Right cardiac atrium (tissue), 5 donors: ENCODE results near the gene IZUMO2. TPM values are rescaled to one million over a fixed set of nuclear protein-coding genes. Genes with fewer than 3 reads are reported as not detected.
"Not testable (repeated sequence)": the region's sequence is repeated elsewhere in the genome, so short reads cannot be mapped to it uniquely, and the experiment has no call there.

Source experiments
- ATAC-seq, 2 donors: fragments of 200-7000 bp; cut with Tn5 transposase; one replicate each; pipeline versions ENCODE4 v1.8.0 to v1.9.1; 2020; ENCODE audit warnings: moderate library complexity in 2 of 2, mild to moderate bottlenecking in 1 of 2
- DNase-seq, 3 donors: peaks; one replicate each; pipeline ENCODE4 v3.0.0-alpha.2; 2020
- H3K27ac ChIP-seq: one replicate; pipeline ENCODE4 v1.5.1; 2013; ENCODE audit warnings: mild to moderate bottlenecking, low read length, control low read depth, moderate library complexity
- H3K27me3 ChIP-seq: one replicate; pipeline ENCODE4 v1.6.1; 2013; ENCODE audit not compliant: control insufficient read depth, insufficient read depth
- H3K4me1 ChIP-seq: one replicate; pipeline ENCODE4 v1.6.1; 2013; ENCODE audit warnings: low read length; ENCODE audit not compliant: control insufficient read depth, insufficient read depth
- H3K4me3 ChIP-seq: one replicate; pipeline ENCODE4 v1.5.1; 2013; ENCODE audit warnings: low read length, control low read depth
- H3K9me3 ChIP-seq: one replicate; pipeline ENCODE4 v1.6.1; 2013; ENCODE audit warnings: low read length; ENCODE audit not compliant: control insufficient read depth
- WGBS: extraction: QIAGEN DNeasy Blood & Tissue Kit; methylation state at CpG from one replicate; pipeline ENCODE4 v1.1.7; 2013; 5-methylcytosine and 5-hydroxymethylcytosine counted together
- intact Hi-C, 4 donors: fragments of 100-400 bp; cut with DNase I; formaldehyde crosslinking; loops; one replicate each; pipeline versions ENCODE4 v1.11.0 to v1.14.0; 2022 to 2023
- polyA plus RNA-seq: library from polyadenylated mRNA; stranded (reverse); fragments of 200-250 nt; gene quantifications from one replicate; pipeline ENCODE4 v1.2.3, GENCODE V29; 2013
- total RNA-seq, 4 donors: library from RNA; stranded (reverse); fragmentation: NEBNext Ultra II Directional; extraction: Animal tissue kit (Norgen Biotek cat#: 25700); gene quantifications; one replicate each; pipeline ENCODE4 v1.2.1, GENCODE V29; 2021
- donor health status: healthy with polysubstance abuse.
- donor health status: DM: no; HTN: yes; CAD: no.
- donor health status: DM: no; HTN: no; CAD: no.
- donor health status: DM: no; HTN: yes; CAD: no; lungs with severe emphysema.
- donor health status: DM: yes; HTN: yes; CAD: no.

IZUMO2 gene
- total and polyA plus RNA-seq, 5 donors: not detected

DNA sequence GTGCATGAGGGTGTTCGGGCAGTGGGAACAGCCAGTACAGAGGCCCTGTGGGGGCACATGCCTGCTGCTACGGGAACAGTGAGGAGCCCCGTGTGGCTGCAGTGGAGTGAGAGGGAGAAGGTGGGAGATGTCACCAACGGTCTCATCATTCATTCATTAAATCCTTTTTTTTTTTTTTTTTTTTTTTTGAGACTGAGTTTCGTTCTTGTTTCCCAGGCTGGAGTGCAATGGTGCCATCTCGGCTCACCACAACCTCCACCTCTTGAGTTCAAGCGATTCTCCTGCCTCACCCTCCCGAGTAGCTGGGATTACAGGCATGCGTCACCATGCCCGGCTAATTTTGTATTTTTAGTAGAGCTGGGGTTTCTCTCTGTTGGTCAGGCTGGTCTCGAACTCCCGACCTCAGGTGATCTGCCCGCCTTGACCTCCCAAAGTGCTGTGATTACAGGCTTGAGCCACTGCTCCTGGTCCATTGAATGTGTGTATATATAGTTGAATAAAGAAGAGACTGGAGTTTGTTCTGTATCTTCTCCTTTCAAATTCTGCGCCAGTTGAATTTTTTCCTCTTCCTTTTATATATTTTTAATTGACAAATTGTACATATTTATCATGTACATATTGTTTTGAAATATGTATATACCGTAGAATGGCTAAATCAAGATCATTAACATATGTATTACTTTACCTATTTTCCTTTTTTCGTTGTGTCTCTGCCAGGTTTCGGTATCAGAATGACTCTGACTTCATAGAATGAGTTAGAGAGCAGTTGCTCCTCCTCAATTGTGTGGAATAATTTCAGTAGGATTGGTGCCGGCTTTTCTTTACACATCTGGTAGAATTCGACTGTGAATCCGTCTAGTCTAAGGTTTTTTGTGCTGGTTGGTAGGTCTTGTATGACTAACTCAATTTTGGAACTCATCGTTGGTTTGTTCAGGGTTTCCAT lies 28.0 kb downstream of the IZUMO2 start:
- intact Hi-C loops: not testable (repeated sequence)
- 75% methylated on average over 15 of the region's 21 CpGs for WGBS

DNA sequence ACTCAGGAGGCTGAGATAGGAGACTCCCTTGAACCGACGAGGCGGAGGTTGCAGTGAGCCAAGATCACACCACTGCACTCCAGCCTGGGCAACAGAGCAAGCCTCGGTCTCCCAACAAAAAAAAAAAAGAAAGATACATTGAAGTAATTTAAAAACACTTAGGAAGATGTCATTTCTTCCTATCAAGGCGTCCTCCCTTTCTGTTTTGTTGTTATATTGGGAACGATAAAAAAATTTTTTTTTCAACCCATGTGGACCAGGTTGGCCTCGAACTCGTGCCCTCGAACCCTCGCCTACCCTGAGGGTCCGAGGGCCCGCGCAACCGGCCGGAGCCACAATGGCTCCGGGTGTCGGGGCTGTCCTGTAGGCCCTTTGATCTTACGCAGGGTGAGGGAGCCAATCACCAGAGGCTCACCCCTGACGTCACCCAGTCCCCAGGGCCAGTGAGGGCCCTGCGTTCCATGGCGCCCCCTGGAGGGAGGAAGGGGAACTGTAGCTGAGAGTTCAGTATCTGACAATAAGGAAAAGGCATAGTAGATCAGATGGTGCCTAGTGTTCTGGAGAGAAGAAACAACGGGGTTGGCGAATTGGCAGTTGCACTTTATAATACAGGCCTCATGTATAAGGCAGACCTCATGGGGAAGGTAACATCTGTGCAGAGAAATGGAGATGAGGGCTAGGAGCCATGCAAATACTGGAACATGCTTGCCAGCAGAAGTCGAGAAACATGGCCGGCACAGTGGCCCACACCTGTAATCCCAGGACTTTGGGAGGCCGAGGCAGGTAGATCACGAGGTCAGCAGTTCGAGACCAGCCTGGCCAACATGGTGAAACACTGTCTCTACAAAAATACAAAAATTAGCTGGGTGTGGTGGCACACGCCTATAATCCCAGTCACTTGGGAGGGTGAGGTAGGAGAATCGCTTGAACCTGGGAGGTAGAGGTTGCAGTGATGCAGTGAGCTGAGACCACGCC lies 29.3 kb downstream of the IZUMO2 start:
- intact Hi-C loops, H3K4me1 ChIP-seq, DNase-seq, H3K27me3 ChIP-seq, H3K9me3 ChIP-seq, ATAC-seq, H3K4me3 ChIP-seq, H3K27ac ChIP-seq: not testable (repeated sequence)
- 54% methylated on average over 21 of the region's 31 CpGs for WGBS

More for the DNA sequence above, 28.0 kb downstream of the IZUMO2 start:
- not testable (repeated sequence) for ATAC-seq, H3K27me3 ChIP-seq, DNase-seq, H3K27ac ChIP-seq, H3K4me1 ChIP-seq, H3K4me3 ChIP-seq, H3K9me3 ChIP-seq

DNA sequence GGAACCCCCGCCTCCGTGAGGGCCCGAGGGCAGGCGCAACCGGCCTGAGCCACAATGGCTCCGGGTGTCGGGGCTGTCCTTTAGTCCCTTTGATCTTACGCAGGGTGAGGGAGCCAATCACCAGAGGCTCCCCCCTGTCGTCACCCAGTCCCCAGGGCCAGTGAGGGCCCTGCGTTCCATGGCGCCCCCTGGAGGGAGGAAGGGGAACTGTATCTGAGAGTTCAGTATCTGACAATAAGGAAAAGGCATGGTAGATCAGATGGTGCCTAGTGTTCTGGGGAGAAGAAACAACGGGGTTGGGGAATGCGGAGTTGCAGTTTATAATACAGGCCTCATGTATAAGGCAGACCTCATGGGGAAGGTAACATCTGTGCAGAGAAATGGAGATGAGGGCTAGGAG lies 59.1 kb downstream of the IZUMO2 start:
- H3K4me1 ChIP-seq, H3K9me3 ChIP-seq, H3K27me3 ChIP-seq, intact Hi-C loops, H3K27ac ChIP-seq, ATAC-seq, DNase-seq, H3K4me3 ChIP-seq: not testable (repeated sequence)
- WGBS: no CpG with 5 or more reads among the region's 13 CpGs

DNA sequence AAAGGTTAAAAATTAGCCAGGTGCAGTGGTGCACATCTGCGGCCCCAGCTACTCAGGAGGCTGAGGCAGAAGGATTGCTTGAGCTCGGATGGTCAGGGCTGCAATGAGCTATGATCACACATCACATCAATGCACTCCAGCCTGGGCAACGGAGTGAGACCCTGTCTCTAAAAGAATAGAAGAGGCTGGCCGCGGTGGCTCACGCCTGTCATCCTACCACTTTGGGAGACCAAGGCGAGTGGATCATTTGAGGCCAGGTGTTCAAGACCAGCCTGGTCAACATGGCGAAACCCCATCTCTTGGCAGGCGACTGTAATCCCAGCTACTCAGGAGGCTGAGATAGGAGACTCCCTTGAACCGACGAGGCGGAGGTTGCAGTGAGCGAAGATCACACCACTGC lies 59.7 kb downstream of the IZUMO2 start:
- DNase-seq, ATAC-seq, H3K27me3 ChIP-seq, H3K9me3 ChIP-seq, H3K27ac ChIP-seq, H3K4me3 ChIP-seq, H3K4me1 ChIP-seq, intact Hi-C loops: not testable (repeated sequence)
- 71% methylated on average over 5 of the region's 13 CpGs for WGBS

Other genes with a start within 250 kb of the IZUMO2 start
- gene ATF5, start 234.1 kb downstream of the IZUMO2 start, total RNA-seq: 10 to 100 TPM in 2 of 4 donors, 1 to 10 TPM in 2; 7.1 to 12.9 (median 9.4) TPM
- 16.8 TPM for gene ATF5, start 234.1 kb downstream of the IZUMO2 start, polyA plus RNA-seq
- 10 to 100 TPM; 25.9 to 34.0 (median 29.7) TPM for gene NUP62, start 233.8 kb downstream of the IZUMO2 start, total RNA-seq
- 19.9 TPM for gene NUP62, start 233.8 kb downstream of the IZUMO2 start, polyA plus RNA-seq
- 1 to 10 TPM in 3 of 4 donors, under 1 TPM in 1; 0.64 to 1.6 (median 1.3) TPM for gene SIGLEC11, start 202.1 kb downstream of the IZUMO2 start, total RNA-seq
- 0.86 TPM for gene SIGLEC11, start 202.1 kb downstream of the IZUMO2 start, polyA plus RNA-seq
- 10 to 100 TPM; 17.7 to 27.1 (median 24.5) TPM for gene VRK3, start 137.9 kb downstream of the IZUMO2 start, total RNA-seq
- 15.6 TPM for gene VRK3, start 137.9 kb downstream of the IZUMO2 start, polyA plus RNA-seq
- gene ZNF473, start 137.3 kb downstream of the IZUMO2 start, total RNA-seq: 1 to 10 TPM; 3.9 to 5.5 (median 5.1) TPM
- 2.1 TPM for gene ZNF473, start 137.3 kb downstream of the IZUMO2 start, polyA plus RNA-seq
- gene MYH14, start 40.3 kb upstream of the IZUMO2 start, total RNA-seq: 10 to 100 TPM; 69.9 to 92.9 (median 76.5) TPM
- 73.6 TPM for gene MYH14, start 40.3 kb upstream of the IZUMO2 start, polyA plus RNA-seq
- gene KCNC3, start 166.1 kb upstream of the IZUMO2 start, total RNA-seq: 1 to 10 TPM; 3.0 to 6.1 (median 4.9) TPM
- gene KCNC3, start 166.1 kb upstream of the IZUMO2 start, polyA plus RNA-seq: 3.3 TPM
- under 1 TPM in 3 of 4 donors, not detected in 1; 0.43 to 0.84 (median 0.56) TPM for gene NAPSA, start 202.4 kb upstream of the IZUMO2 start, total RNA-seq
- 0.72 TPM for gene NAPSA, start 202.4 kb upstream of the IZUMO2 start, polyA plus RNA-seq
- 10 to 100 TPM; 68.3 to 74.5 (median 70.2) TPM for gene NR1H2, start 213.2 kb upstream of the IZUMO2 start, total RNA-seq
- 80.9 TPM for gene NR1H2, start 213.2 kb upstream of the IZUMO2 start, polyA plus RNA-seq
- 10 to 100 TPM in 3 of 4 donors, 1 to 10 TPM in 1; 9.0 to 12.5 (median 11.6) TPM for gene POLD1, start 221.1 kb upstream of the IZUMO2 start, total RNA-seq
- gene POLD1, start 221.1 kb upstream of the IZUMO2 start, polyA plus RNA-seq: 8.7 TPM